H1 (cell line): ENCODE measurements around the gene CALM3. TPM values are rescaled to one million over a fixed set of nuclear protein-coding genes. Genes with fewer than 3 reads are reported as not detected.

Experiments
- ASH2L ChIP-seq: fragments of 200-600, 300-600 bp; sonication (generic); IDR thresholded peaks from one replicate; pipeline ENCODE4 v1.7.1; 2017; ENCODE audit warnings: low read length
- BRCA1 ChIP-seq: IDR thresholded peaks from 2 replicates; pipeline ENCODE4 v1.6.1; 2012; ENCODE audit warnings: low read depth, low read length, improper control_type of control experiment
- CTCF ChIP-seq, 3 experiments: IDR thresholded peaks; 1 replicate in 2 of 3; 2 replicates in 1 of 3; pipeline versions ENCODE4 v1.5.1 to v1.6.1; 2011; ENCODE audit warnings: low read length in 3 of 3, mild to moderate bottlenecking in 3 of 3, inconsistent platforms in 2 of 3, low read depth in 1 of 3, moderate library complexity in 1 of 3; ENCODE audit not compliant: insufficient read depth in 1 of 3; ENCODE audit errors: control extremely low read depth in 1 of 3
- EP300 ChIP-seq, 2 experiments: IDR thresholded peaks; 1 replicate in 1 of 2; 2 replicates in 1 of 2; pipeline ENCODE4 v1.6.1; 2011 to 2012; ENCODE audit warnings: low read depth in 2 of 2, low read length in 2 of 2, mild to moderate bottlenecking in 2 of 2, borderline replicate concordance in 1 of 2, inconsistent platforms in 1 of 2, moderate library complexity in 1 of 2
- HDAC2 ChIP-seq, 2 experiments: fragments of 300-600 bp in 1 of 2; sonication (generic) in 1 of 2; IDR thresholded peaks; 2 replicates each; pipeline ENCODE4 v1.6.1; 2011 to 2012; ENCODE audit warnings: low read depth in 2 of 2, low read length in 2 of 2, mild to moderate bottlenecking in 2 of 2, moderate library complexity in 2 of 2, borderline replicate concordance in 1 of 2, inconsistent platforms in 1 of 2
- KDM1A ChIP-seq: fragments of 200-600, 300-600 bp; sonication (generic); IDR thresholded peaks from 2 replicates; pipeline ENCODE4 v1.7.1; 2016; ENCODE audit warnings: mild to moderate bottlenecking, low read length, borderline replicate concordance
- MAFK ChIP-seq: IDR thresholded peaks from 2 replicates; pipeline ENCODE4 v1.6.1; 2012; ENCODE audit warnings: low read depth, mild to moderate bottlenecking, improper control_type of control experiment, low read length
- MAX ChIP-seq: IDR thresholded peaks from 2 replicates; pipeline ENCODE4 v1.6.1; 2012; ENCODE audit warnings: inconsistent platforms
- NRF1 ChIP-seq: IDR thresholded peaks from 2 replicates; pipeline ENCODE4 v1.6.1; 2011; ENCODE audit warnings: mild to moderate bottlenecking, low read depth, low read length, improper control_type of control experiment
- PHF8 ChIP-seq: fragments of 200-600 bp; sonication (generic); conservative IDR thresholded peaks from 2 replicates; pipeline ENCODE4 v1.7.1; 2012; ENCODE audit warnings: low read depth, mild to moderate bottlenecking, inconsistent platforms, low read length, moderate library complexity
- POLR2A ChIP-seq, 2 experiments: IDR thresholded peaks; 1 replicate in 1 of 2; 2 replicates in 1 of 2; pipeline ENCODE4 v1.6.1; 2011; ENCODE audit warnings: low read depth in 2 of 2, low read length in 2 of 2, mild to moderate bottlenecking in 2 of 2; ENCODE audit errors: control extremely low read depth in 1 of 2
- POU5F1 ChIP-seq: IDR thresholded peaks from 2 replicates; pipeline ENCODE4 v1.6.1; 2011; ENCODE audit warnings: low read depth, mild to moderate bottlenecking, low read length, moderate library complexity
- RBBP5 ChIP-seq: IDR thresholded peaks from 2 replicates; pipeline ENCODE4 v1.7.1; 2012; ENCODE audit warnings: low read depth, mild to moderate bottlenecking, inconsistent platforms, low read length, moderate library complexity, borderline replicate concordance
- RFX5 ChIP-seq: IDR thresholded peaks from 2 replicates; pipeline ENCODE4 v1.6.1; 2011; ENCODE audit warnings: low read depth, low read length, improper control_type of control experiment, borderline replicate concordance
- RXRA ChIP-seq: IDR thresholded peaks from 2 replicates; pipeline ENCODE4 v1.6.1; 2011; ENCODE audit warnings: low read depth, mild to moderate bottlenecking, low read length, moderate library complexity; ENCODE audit not compliant: insufficient read depth
- SAP30 ChIP-seq: fragments of 300-600 bp; sonication (generic); IDR thresholded peaks from 2 replicates; pipeline ENCODE4 v1.7.1; 2012; ENCODE audit warnings: low read length, moderate library complexity, mild to moderate bottlenecking, inconsistent platforms; ENCODE audit not compliant: insufficient read depth, insufficient replicate concordance
- SIX5 ChIP-seq: IDR thresholded peaks from 2 replicates; pipeline ENCODE4 v1.6.1; 2011; ENCODE audit warnings: mild to moderate bottlenecking, low read depth, low read length
- SP2 ChIP-seq: IDR thresholded peaks from 2 replicates; pipeline ENCODE4 v1.6.1; 2012; ENCODE audit warnings: mild to moderate bottlenecking, low read length, inconsistent platforms
- SRF ChIP-seq: IDR thresholded peaks from 2 replicates; pipeline ENCODE4 v1.6.1; 2011; ENCODE audit warnings: mild to moderate bottlenecking, low read depth, low read length, moderate library complexity
- TBP ChIP-seq: IDR thresholded peaks from 2 replicates; pipeline ENCODE4 v1.6.1; 2011; ENCODE audit warnings: low read depth, low read length, improper control_type of control experiment
- TEAD4 ChIP-seq: IDR thresholded peaks from 2 replicates; pipeline ENCODE4 v1.6.1; 2012; ENCODE audit warnings: low read depth, low read length, inconsistent platforms, mixed read lengths
- polyA plus RNA-seq, 7 experiments: library from polyadenylated mRNA; depleted of rRNA in 3 of 7; stranded (reverse) in 5 of 7; unstranded in 2 of 7; fragments of >200 nt in 5 of 7; fragments of 200-250 nt in 2 of 7; gene quantifications; 1 replicate in 5 of 7; 2 replicates in 1 of 7; 4 replicates in 1 of 7; pipeline versions ENCODE4 v1.2.1 to v1.2.3, GENCODE V29; 2011 to 2013; ENCODE audit warnings: missing spikeins in 2 of 7, mixed read lengths in 2 of 7
- total RNA-seq: library from RNA; stranded (reverse); fragmentation: NEBNext Ultra II Directional; extraction: Animal tissue kit (Norgen Biotek cat#: 25700); gene quantifications from 2 replicates; pipeline ENCODE4 v1.2.1, GENCODE V29; 2021

CALM3 gene
- total and polyA plus RNA-seq, 2 of the 8 experiments (the other 6 are each of a cell fraction or from before 2014, with no cell fraction given): 315 to 326 TPM

- TF ChIP-seq TBP (no peak), SP2 (no peak), POLR2A (IDR thresholded peaks at IDR 0.05; ENCODE audit: control extremely low read depth in 1 of 2, low read depth in 2 of 2, low read length in 2 of 2) (no peak), HDAC2 (IDR thresholded peaks at IDR 0.05; ENCODE audit: borderline replicate concordance in 1 of 2, low read depth in 2 of 2, low read length in 2 of 2) (no peak), EP300 (IDR thresholded peaks at IDR 0.05; ENCODE audit: borderline replicate concordance in 1 of 2, low read depth in 2 of 2, low read length in 2 of 2) (no peak), SIX5 (no peak), NRF1 (no peak), ASH2L (peak; percentile 26), MAFK (no peak), CTCF (IDR thresholded peaks at IDR 0.05; ENCODE audit: control extremely low read depth in 1 of 3, insufficient read depth in 1 of 3, low read depth in 1 of 3, low read length in 3 of 3) (no peak), POU5F1 (no peak), PHF8 (0 out of 2 replicates have a peak, but pooled peaks have one; percentile 4), TEAD4 (no peak), MAX (no peak), KDM1A (no peak), BRCA1 (no peak), SRF (no peak), RBBP5 (peak; percentile 71), RFX5 (no peak), RXRA (no peak), SAP30 (peak; percentile 3)
These were observed 58.2 kb downstream of the CALM3 start (continued) for GRCh38 chr19:46659151-46660007.
